22Rv1 (cell line): ENCODE measurements around the gene MISFA.

Experiments
- CTCF ChIP-seq: fragments of 450-650 bp; IDR thresholded peaks from 2 replicates; pipeline ENCODE4 v1.5.1; 2017; ENCODE audit warnings: mild to moderate bottlenecking
- ZFX ChIP-seq: fragments of 450-650 bp; IDR thresholded peaks from 2 replicates; pipeline ENCODE4 v1.6.1; 2017; ENCODE audit warnings: antibody characterized with exemption, borderline replicate concordance

GRCh38 chr11:18634140-18635032 lies 34.8 kb downstream of the MISFA start, which contains the start of gene SPTY2D1:
- TF ChIP-seq CTCF (no peak), ZFX (no peak)
